Astrocyte (in vitro differentiated cells and primary cell): ENCODE results near the gene COL6A1.

Experiments used
- EZH2 ChIP-seq: IDR thresholded peaks from 2 replicates; pipeline ENCODE4 v1.6.1; 2012; ENCODE audit warnings: mild to moderate bottlenecking, low read length, inconsistent platforms; ENCODE audit not compliant: insufficient read depth
- TF ChIP-seq, protein P1 (sequence below): IDR thresholded peaks from 2 replicates; pipeline ENCODE4 v1.5.1; 2011; ENCODE audit warnings: low read depth, mild to moderate bottlenecking, inconsistent platforms, low read length, moderate library complexity; ENCODE audit not compliant: insufficient read depth

DNA sequence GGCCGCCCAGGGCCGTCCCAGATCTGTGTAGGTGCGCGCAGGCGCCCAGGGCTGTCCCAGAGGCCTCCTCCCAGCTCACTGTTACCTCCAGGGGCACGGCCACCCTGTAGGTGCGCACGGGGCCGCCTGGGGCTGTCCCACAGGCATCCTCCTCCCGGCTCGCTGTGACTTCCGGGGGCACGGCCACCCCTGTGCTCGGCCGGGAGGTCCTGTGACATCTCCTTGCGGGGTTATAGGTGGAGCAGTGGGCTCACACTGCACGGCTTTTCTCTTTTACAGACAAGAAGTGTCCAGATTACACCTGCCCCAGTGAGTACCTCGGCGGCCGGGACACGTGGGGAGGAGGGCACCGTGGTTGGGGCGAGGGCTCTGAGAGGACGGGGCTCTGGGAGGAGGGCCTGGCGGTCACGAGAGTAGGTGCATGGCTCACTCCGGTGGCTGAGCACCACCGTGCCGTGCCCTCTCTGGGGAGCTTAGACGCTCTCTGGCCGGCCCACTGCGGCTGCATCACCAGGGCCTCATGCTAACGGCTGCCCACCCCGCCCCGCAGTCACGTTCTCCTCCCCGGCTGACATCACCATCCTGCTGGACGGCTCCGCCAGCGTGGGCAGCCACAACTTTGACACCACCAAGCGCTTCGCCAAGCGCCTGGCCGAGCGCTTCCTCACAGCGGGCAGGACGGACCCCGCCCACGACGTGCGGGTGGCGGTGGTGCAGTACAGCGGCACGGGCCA is 21.4 kb downstream of the COL6A1 start:
- TF ChIP-seq, protein P1, sequence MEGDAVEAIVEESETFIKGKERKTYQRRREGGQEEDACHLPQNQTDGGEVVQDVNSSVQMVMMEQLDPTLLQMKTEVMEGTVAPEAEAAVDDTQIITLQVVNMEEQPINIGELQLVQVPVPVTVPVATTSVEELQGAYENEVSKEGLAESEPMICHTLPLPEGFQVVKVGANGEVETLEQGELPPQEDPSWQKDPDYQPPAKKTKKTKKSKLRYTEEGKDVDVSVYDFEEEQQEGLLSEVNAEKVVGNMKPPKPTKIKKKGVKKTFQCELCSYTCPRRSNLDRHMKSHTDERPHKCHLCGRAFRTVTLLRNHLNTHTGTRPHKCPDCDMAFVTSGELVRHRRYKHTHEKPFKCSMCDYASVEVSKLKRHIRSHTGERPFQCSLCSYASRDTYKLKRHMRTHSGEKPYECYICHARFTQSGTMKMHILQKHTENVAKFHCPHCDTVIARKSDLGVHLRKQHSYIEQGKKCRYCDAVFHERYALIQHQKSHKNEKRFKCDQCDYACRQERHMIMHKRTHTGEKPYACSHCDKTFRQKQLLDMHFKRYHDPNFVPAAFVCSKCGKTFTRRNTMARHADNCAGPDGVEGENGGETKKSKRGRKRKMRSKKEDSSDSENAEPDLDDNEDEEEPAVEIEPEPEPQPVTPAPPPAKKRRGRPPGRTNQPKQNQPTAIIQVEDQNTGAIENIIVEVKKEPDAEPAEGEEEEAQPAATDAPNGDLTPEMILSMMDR: no peak
- no peak for TF ChIP-seq EZH2
